Fibroblast of lung (primary cell): ENCODE results near the gene APPBP2. TPM values are rescaled to one million over a fixed set of nuclear protein-coding genes. Genes with fewer than 3 reads are reported as not detected.
"Not testable (repeated sequence)": the region's sequence is repeated elsewhere in the genome, so short reads cannot be mapped to it uniquely, and the experiment has no call there.

ENCODE experiments used
- DNase-seq, 2 donors: peaks; one replicate each; pipeline versions ENCODE4 v3.0.0 to v3.0.0-alpha.2; 2010; ENCODE audit warnings: low read depth in 2 of 2
- H2AFZ ChIP-seq: 2 replicates; pipeline ENCODE4 v1.5.1; 2012; ENCODE audit warnings: low read length, control low read depth, inconsistent platforms
- H3K27ac ChIP-seq: 2 replicates; pipeline ENCODE4 v1.5.1; 2011; ENCODE audit warnings: low read length, control low read depth; ENCODE audit not compliant: insufficient read depth
- H3K27me3 ChIP-seq: 2 replicates; pipeline ENCODE4 v1.5.1; 2011; ENCODE audit warnings: mild to moderate bottlenecking, low read length; ENCODE audit not compliant: control insufficient read depth, insufficient read depth
- H3K36me3 ChIP-seq: 2 replicates; pipeline ENCODE4 v1.5.1; 2011; ENCODE audit warnings: low read length; ENCODE audit not compliant: control insufficient read depth, insufficient read depth
- H3K4me1 ChIP-seq: 2 replicates; pipeline ENCODE4 v1.5.1; 2011; ENCODE audit warnings: low read length; ENCODE audit not compliant: control insufficient read depth, insufficient read depth; ENCODE audit errors: extremely low read depth
- H3K4me2 ChIP-seq: 2 replicates; pipeline ENCODE4 v1.5.1; 2011; ENCODE audit warnings: low read length, control low read depth; ENCODE audit not compliant: insufficient read depth; ENCODE audit errors: extremely low read depth
- H3K4me3 ChIP-seq, 4 experiments: fragments of 200-600 bp in 1 of 4; sonication (generic) in 1 of 4; replicated peaks in 1 of 4; 2 replicates each; pipeline ENCODE4 v1.5.1; 2011 to 2016; ENCODE audit warnings: low read length in 4 of 4, low read depth in 3 of 4, mild to moderate bottlenecking in 3 of 4, control low read depth in 2 of 4, inconsistent platforms in 1 of 4, mixed read lengths in 1 of 4; ENCODE audit not compliant: insufficient read depth in 1 of 4; ENCODE audit errors: control extremely low read depth in 1 of 4
- H3K79me2 ChIP-seq: 2 replicates; pipeline ENCODE4 v1.5.1; 2012; ENCODE audit warnings: mild to moderate bottlenecking, low read length, inconsistent platforms; ENCODE audit not compliant: control insufficient read depth, insufficient read depth
- H3K9ac ChIP-seq: 2 replicates; pipeline ENCODE4 v1.5.1; 2011; ENCODE audit warnings: mild to moderate bottlenecking, low read length, control low read depth; ENCODE audit not compliant: insufficient read depth
- H3K9me3 ChIP-seq: 2 replicates; pipeline ENCODE4 v1.5.1; 2012; ENCODE audit warnings: low read depth, low read length; ENCODE audit not compliant: control insufficient read depth, insufficient read depth
- H4K20me1 ChIP-seq: 2 replicates; pipeline ENCODE4 v1.5.1; 2011; ENCODE audit warnings: low read length; ENCODE audit not compliant: control insufficient read depth, insufficient read depth; ENCODE audit errors: extremely low read depth
- CTCF ChIP-seq, 2 donors: IDR thresholded peaks in 1 of 2; conservative IDR thresholded peaks in 1 of 2; 1 replicate in 1 of 2; 2 replicates in 1 of 2; pipeline ENCODE4 v1.5.1; 2011 to 2012; ENCODE audit warnings: low read length in 2 of 2, control low read depth in 1 of 2, inconsistent platforms in 1 of 2, low read depth in 1 of 2, mild to moderate bottlenecking in 1 of 2
- EZH2 ChIP-seq: IDR thresholded peaks from 2 replicates; pipeline ENCODE4 v1.5.1; 2012; ENCODE audit warnings: low read length, control low read depth, mild to moderate bottlenecking; ENCODE audit errors: missing control alignments
- polyA plus RNA-seq, 2 donors: library from polyadenylated mRNA; depleted of rRNA in 1 of 2; stranded (reverse) in 1 of 2; unstranded in 1 of 2; fragments of >200 nt; gene quantifications; 2 replicates each; pipeline ENCODE4 v1.2.1, GENCODE V29; 2011 to 2012; ENCODE audit warnings: missing spikeins in 1 of 2
- total RNA-seq: library from RNA; depleted of rRNA; stranded (reverse); fragments of >200 nt; gene quantifications from 2 replicates; pipeline ENCODE4 v1.2.1, GENCODE V29; 2014

Gene APPBP2
- total and polyA plus RNA-seq, 2 donors (not counting 1 experiment from before 2014, with no cell fraction given), result 45.0 to 58.1 TPM

GRCh38 chr17:60491771-60492170 lies 34.3 kb downstream of the APPBP2 start:
- Histone ChIP-seq H2AFZ (no peak overlapping the region), H3K4me1 (no peaks in the 10 kb centered on the region), H4K20me1 (no peaks in the 10 kb centered on the region), H3K36me3 (peaks cover 8% of the 10 kb centered on the region), H3K79me2 (no peaks in the 10 kb centered on the region), H3K9ac (no peak overlapping the region), H3K4me3 (no peak overlapping the region), H3K27ac (no peak overlapping the region), H3K9me3 (no peaks in the 10 kb centered on the region), H3K4me2 (no peak overlapping the region), H3K27me3 (no peaks in the 10 kb centered on the region)
- TF ChIP-seq EZH2 (no peak), CTCF (conservative IDR thresholded peaks at IDR 0.05 in 1 of 2, IDR thresholded peaks at IDR 0.05 in 1 of 2; ENCODE audit: low read depth in 1 of 2, low read length in 2 of 2) (no peak)
- no peak for DNase-seq

DNA sequence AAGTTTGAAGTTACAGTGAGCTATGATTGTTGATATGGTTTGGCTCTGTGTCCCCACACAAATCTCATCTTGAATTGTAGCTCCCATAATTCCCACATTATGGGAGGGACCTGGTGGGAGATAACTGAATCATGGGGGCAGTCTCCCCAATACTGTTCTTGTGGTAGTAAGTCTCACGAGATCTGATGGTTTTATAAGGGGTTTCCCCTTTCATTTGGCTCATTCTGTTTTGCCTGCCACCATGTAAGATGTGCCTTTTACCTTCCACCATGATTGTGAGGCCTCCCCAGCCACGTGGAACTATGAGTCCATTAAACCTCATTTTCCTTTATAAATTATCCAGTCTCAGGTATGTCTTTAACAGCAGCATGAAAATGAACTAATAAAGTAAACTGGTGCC lies 35.4 kb downstream of the APPBP2 start:
- H3K4me3 ChIP-seq, H3K27ac ChIP-seq, H3K4me2 ChIP-seq, H3K36me3 ChIP-seq, H3K79me2 ChIP-seq, H3K27me3 ChIP-seq, H4K20me1 ChIP-seq, DNase-seq, H3K9me3 ChIP-seq, H3K9ac ChIP-seq, H2AFZ ChIP-seq, H3K4me1 ChIP-seq: not testable (repeated sequence)

GRCh38 chr17:60481604-60482003 lies 44.4 kb downstream of the APPBP2 start:
- Histone ChIP-seq H2AFZ (no peak overlapping the region), H3K79me2 (no peaks in the 10 kb centered on the region)
- no peak for DNase-seq

More at GRCh38 chr17:60481604-60482003, 44.4 kb downstream of the APPBP2 start:
- H3K27ac ChIP-seq, result no peak overlapping the region
- H3K4me3 ChIP-seq, result no peak overlapping the region
- no peaks in the 10 kb centered on the region for H3K9me3 ChIP-seq
- TF ChIP-seq CTCF (conservative IDR thresholded peaks at IDR 0.05 in 1 of 2, IDR thresholded peaks at IDR 0.05 in 1 of 2; ENCODE audit: low read depth in 1 of 2, low read length in 2 of 2) (no peak), EZH2 (no peak)
- H3K27me3 ChIP-seq, result no peaks in the 10 kb centered on the region
- no peaks in the 10 kb centered on the region for H3K36me3 ChIP-seq
- no peaks in the 10 kb centered on the region for H4K20me1 ChIP-seq
- no peaks in the 10 kb centered on the region for H3K4me1 ChIP-seq
- H3K9ac ChIP-seq, result no peak overlapping the region
- H3K4me2 ChIP-seq, result no peak overlapping the region
